Measurements from ENCODE around the gene ABCA7.

The ABCA7 gene

DNA sequence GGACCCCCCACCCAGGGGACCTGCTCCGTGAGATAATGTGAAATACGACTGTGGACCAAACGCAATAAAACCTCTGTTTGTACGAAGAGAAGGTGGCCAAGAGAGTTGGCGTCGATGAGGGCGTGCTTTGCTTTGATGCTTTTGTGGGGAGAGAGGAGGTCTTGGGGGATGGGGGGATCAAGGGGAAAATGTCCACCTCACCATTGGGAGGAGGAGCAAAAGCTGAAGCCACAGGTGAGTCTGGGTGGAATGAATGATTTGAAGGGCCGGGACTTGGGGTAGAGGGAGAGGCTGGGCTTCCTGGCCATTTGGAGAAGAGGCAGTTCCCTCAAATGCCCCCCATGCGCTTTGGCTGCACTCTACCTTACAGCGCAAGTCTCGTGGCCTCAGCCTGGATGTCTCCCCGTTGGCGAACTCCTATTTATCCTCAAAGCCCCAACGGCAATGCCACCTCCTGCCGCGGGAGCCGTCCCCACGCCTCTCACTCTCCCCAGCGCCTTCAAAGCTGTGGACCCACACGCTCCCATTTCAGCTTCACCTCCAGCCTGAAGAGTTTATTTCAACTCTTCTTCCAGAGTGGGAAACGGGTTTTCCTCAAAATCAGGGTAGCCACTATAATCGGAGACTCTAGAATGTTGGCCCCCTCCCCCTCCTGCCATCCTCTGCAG lies 795 bp upstream of the ABCA7 start:
- DNase-seq (ENCODE audit: low read depth in 2 of 2): no peak

DNA sequence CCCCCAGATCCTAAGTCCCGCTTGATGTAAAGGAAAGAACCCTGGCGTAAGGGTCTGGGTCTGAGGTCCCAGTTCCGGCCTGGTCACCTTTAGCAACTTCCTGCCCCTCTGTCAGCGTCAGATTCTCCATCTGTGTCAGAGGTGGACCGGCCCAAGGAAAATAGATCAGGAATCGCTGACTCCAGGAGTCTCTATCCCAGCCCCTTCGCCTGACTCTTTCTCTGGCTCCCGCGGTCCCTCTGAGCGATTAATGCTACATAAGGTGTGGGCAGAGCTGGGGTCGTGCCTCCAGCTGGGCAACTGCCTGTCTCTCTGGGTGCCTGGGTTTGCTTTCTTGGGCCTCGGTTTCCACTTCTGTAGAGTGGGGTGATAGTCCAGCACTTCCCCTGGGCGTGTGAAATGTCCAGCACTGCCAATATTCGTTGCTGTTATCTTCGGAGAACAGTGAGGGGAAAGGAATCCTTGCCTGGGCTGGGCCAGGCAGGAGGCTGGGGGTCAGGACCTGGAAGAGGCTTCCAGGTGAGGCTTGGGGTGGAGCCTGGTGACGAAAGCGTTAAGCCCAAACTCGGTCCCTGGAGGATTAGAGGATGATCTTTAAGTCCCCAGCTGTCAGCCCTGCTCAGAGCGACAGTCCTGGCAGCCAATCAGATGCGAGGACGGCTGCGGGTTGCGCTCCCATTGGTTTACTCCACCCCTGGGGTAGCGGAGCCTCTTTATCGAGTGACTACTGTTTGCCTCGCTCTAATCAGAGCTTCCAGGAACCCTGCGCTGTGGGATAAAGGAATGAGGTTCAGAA lies 767 bp downstream of the ABCA7 start:
- DNase-seq (ENCODE audit: low read depth in 2 of 2): peak; percentile 87 to 89

DNA sequence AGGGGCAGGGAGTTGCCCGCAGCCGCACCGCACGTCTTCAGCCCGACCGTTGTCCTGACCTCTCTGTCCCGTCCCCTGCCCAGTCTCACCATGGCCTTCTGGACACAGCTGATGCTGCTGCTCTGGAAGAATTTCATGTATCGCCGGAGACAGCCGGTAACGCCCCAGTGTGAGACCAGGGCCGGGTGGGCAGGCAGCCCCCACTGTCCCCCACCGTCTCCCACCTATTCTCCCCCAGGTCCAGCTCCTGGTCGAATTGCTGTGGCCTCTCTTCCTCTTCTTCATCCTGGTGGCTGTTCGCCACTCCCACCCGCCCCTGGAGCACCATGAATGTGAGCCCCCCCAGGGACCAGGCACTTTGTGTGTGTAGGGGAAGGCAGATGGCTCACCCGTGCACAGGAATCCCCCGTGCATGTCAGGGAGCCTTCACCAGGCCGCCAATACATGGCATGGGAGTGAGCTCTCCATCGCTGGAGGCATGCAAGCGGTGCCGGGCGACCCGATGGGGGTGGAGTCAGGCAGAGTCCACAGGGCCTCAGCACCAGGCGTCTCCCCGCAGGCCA lies 1.4 kb downstream of the ABCA7 start:
- no peak for DNase-seq (ENCODE audit: low read depth in 2 of 2)

DNA sequence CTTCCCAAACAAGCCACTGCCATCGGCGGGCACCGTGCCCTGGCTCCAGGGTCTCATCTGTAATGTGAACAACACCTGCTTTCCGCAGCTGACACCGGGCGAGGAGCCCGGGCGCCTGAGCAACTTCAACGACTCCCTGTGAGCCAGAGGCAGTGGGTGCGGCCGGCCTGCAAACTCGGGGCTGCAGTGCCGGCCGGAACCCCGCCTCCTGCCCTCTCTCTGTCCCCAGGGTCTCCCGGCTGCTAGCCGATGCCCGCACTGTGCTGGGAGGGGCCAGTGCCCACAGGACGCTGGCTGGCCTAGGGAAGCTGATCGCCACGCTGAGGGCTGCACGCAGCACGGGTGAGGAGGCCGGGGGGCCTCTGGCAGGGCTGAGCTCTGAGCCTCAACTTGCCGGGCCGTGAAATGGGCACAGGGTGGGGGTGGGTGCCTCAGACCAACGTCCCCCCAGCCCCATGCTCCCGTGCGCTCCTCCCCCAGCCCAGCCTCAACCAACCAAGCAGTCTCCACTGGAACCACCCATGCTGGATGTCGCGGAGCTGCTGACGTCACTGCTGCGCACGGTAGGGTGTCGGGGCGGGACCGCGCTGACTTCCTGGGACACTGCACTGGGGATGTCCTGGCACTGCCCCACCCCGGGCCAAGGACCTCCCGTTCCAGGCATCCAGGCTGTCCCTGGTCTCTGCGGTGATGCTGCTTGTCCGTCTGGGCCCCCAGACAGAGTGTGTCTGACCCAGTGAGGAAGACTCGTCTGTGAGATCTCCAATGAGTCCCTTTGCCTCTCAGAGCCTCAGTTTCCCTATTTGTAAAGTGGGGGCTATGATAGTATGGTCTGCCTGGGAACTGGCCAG lies 2.2 kb downstream of the ABCA7 start:
- no peak for DNase-seq (ENCODE audit: low read depth in 2 of 2)

DNA sequence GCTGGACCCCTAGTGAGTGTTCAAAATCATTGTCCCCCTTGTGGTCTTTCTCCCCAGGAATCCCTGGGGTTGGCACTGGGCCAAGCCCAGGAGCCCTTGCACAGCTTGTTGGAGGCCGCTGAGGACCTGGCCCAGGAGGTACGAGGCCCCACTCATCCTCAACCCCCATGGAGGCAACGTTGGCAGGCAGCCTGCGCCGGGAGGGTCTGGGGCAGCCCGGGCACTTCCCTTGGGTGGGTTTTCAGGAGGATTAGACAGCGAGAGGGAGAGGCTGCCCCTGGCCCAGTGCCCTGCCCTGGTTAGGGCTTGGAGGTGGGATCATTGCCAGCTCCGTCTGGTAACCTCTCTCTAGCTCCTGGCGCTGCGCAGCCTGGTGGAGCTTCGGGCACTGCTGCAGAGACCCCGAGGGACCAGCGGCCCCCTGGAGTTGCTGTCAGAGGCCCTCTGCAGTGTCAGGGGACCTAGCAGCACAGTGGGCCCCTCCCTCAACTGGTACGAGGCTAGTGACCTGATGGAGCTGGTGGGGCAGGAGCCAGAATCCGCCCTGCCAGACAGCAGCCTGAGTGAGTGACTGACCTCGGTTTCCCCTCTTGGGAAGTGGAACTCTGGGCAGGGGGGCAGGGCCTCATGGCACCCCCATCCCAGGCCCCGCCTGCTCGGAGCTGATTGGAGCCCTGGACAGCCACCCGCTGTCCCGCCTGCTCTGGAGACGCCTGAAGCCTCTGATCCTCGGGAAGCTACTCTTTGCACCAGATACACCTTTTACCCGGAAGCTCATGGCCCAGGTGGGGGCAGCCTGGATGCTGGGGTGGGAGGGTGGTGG lies 3.0 kb downstream of the ABCA7 start:
- no peak for DNase-seq (ENCODE audit: low read depth in 2 of 2)

DNA sequence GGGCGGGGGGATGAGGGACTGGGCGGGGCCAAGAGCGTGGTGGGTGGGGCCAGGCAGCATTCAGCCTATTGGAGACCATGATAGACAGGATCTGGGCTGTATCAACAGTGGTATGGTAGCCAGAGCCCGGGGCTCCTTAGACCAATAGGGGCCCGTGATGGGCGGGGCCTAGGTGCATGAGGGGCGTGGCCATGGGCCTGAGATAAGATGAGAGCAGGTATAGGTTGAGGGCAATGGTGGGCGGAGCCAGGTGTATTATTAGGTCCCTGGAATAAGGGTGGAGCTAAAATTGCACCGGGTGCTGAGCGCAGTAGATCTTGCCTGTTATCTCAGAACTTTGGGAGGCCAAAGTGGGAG lies 5.3 kb downstream of the ABCA7 start:
- DNase-seq (ENCODE audit: low read depth in 2 of 2): peak; percentile 70 to 79

DNA sequence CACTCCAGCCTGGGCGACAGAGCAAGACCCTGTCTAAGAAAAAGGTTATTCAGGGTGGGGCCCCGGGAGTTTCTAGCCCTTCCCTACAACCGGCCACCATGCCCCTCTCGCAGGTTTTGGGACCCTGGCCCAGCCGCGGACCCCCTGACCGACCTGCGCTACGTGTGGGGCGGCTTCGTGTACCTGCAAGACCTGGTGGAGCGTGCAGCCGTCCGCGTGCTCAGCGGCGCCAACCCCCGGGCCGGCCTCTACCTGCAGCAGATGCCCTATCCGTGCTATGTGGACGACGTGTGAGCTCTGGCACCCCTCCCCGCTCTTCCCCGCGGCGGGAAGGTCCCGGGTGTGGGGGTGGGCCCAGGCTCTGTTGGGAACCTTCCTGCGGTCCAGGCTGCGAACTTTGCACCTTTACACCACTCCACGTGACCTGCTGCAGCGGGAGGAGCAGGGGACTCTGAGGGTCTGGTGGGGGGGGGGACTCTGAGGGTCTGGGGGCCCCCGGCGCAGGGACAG lies 6.3 kb downstream of the ABCA7 start:
- no peak for DNase-seq (ENCODE audit: low read depth in 2 of 2)

DNA sequence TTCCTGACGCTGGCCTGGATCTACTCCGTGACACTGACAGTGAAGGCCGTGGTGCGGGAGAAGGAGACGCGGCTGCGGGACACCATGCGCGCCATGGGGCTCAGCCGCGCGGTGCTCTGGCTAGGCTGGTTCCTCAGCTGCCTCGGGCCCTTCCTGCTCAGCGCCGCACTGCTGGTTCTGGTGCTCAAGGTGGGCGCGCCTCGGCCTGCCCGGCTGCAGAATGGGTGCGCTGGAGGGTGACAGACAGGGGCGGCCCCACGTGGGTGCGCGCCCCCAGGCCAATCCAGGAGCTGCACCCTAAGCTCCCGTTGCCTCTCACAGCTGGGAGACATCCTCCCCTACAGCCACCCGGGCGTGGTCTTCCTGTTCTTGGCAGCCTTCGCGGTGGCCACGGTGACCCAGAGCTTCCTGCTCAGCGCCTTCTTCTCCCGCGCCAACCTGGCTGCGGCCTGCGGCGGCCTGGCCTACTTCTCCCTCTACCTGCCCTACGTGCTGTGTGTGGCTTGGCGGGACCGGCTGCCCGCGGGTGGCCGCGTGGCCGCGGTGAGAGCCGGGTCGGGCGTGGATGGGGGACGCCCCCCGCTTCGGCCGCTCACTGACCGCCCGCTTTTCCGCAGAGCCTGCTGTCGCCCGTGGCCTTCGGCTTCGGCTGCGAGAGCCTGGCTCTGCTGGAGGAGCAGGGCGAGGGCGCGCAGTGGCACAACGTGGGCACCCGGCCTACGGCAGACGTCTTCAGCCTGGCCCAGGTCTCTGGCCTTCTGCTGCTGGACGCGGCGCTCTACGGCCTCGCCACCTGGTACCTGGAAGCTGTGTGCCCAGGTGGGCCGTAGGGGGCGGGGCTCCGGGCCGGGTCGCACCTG lies 7.2 kb downstream of the ABCA7 start:
- no peak for DNase-seq (ENCODE audit: low read depth in 2 of 2)

DNA sequence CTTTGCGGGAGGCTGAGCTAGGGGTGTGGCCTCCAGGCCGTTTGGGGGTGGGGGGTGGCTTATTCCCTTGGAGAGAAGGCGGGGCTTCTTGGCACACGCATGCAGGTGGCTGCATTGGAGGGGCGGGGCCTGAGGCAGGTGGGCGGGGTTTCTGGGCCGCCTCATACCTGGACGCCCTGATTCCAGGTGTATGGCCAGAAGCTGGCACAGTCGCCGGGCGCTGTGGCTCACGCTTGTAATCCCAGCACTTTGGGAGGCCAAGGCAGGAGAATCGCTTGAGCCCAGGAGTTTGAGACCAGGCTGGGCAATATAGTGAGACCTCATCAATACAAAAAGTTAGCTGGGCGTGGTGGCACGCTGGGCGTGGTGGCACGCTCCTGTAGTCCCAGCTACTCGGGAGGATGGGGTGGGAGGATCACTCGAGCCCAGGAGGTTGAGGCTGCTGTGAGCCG lies 7.8 kb downstream of the ABCA7 start:
- DNase-seq (ENCODE audit: low read depth in 2 of 2): no peak

DNA sequence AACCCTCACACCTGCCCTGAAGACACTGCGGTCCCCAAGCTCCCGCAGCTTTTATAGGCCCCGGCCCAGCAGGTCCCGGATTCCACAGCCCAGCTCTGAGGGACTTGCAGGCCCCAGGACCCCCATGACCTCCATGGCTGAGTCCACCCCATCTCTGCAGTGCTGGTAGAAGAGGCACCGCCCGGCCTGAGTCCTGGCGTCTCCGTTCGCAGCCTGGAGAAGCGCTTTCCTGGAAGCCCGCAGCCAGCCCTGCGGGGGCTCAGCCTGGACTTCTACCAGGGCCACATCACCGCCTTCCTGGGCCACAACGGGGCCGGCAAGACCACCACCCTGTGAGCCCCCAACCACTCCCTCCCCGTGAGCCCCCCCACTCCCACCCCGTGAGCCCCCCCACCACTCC lies 9.2 kb downstream of the ABCA7 start:
- DNase-seq (ENCODE audit: low read depth in 2 of 2): no peak

DNA sequence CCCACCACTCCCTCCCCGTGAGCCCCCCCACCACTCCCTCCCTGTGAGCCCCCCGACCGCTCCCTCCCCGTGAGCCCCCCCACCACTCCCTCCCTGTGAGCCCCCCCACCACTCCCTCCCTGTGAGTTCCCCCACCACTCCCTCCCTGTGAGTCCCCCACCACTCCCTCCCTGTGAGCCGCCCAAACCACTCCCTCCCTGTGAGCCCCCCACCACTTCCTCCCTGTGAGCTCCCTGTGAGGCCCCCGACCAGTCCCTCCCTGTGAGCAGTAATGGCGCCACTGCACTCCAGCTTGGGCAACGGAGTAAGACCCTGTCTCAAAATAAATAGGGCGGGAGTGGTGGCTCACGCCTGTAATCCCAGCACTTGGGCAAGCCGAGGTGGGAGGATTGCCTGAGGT lies 9.9 kb downstream of the ABCA7 start:
- no peak for DNase-seq (ENCODE audit: low read depth in 2 of 2)

DNA sequence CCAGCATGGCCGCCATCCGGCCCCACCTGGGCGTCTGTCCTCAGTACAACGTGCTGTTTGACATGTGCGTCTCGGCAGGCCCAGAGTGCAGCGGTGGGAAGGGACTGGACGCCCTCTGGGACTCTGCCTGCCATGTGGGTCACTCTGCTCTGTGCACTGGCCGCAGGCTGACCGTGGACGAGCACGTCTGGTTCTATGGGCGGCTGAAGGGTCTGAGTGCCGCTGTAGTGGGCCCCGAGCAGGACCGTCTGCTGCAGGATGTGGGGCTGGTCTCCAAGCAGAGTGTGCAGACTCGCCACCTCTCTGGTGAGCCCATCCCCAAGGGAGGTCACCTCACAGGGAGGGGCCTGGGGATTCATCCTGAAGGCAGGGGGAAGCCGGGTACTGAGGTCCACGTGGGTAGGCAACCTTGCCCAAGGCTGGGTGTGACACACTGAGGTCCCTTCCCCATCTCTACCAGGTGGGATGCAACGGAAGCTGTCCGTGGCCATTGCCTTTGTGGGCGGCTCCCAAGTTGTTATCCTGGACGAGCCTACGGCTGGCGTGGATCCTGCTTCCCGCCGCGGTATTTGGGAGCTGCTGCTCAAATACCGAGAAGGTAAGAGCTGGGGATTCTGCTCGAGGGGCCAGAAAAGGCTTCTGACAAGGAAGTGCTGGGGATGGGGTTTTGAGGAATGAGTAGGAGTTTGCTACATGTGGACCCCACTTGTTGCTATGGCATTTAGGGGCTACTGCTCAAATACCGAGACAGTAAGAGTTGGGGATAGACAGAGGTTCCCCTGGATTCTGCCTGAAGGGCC lies 11.3 kb downstream of the ABCA7 start:
- DNase-seq (ENCODE audit: low read depth in 2 of 2): no peak

DNA sequence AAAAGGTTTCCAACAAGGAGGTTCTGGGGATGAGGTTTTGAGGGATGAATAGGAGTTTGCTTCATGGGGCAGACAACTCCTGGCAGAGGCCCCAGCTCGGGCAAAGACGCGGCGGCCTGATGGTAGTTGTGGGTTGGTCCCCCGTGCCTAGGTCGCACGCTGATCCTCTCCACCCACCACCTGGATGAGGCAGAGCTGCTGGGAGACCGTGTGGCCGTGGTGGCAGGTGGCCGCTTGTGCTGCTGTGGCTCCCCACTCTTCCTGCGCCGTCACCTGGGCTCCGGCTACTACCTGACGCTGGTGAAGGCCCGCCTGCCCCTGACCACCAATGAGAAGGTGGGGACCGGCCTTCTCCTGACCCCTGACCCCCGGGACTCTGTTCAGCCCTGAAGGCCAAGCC lies 11.9 kb downstream of the ABCA7 start:
- no peak for DNase-seq (ENCODE audit: low read depth in 2 of 2)

DNA sequence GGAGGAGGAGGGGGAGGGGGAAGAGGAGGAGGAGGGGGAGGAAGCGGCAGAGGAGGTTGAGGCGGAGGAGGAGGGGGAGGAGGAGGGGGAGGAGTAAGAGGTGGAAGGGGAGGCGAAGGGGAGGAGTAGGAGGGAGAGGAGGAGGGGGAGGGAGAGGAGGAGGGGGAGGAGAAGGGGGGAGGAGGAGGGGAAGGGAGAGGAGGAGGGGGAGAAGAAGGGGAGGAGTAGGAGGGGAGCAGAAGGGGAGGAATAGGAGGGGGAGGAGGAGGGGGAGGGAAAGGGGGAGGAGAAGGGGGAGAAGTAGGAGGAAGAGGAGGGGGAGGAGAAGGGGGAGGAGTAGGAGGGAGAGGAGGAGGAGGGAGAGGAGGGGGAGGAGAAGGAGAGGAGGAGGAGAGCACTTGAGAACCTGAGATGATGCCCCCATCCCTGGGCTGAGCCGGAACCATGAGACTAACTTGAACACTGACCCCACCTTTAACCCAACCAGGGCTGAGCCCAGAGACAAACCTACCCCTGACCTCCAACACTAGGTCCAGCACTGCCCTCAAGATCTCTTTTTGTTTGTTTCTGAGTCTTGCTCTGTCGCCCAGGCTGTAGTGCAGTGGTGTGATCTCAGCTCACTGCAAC lies 12.6 kb downstream of the ABCA7 start:
- DNase-seq (ENCODE audit: low read depth in 2 of 2): no peak

DNA sequence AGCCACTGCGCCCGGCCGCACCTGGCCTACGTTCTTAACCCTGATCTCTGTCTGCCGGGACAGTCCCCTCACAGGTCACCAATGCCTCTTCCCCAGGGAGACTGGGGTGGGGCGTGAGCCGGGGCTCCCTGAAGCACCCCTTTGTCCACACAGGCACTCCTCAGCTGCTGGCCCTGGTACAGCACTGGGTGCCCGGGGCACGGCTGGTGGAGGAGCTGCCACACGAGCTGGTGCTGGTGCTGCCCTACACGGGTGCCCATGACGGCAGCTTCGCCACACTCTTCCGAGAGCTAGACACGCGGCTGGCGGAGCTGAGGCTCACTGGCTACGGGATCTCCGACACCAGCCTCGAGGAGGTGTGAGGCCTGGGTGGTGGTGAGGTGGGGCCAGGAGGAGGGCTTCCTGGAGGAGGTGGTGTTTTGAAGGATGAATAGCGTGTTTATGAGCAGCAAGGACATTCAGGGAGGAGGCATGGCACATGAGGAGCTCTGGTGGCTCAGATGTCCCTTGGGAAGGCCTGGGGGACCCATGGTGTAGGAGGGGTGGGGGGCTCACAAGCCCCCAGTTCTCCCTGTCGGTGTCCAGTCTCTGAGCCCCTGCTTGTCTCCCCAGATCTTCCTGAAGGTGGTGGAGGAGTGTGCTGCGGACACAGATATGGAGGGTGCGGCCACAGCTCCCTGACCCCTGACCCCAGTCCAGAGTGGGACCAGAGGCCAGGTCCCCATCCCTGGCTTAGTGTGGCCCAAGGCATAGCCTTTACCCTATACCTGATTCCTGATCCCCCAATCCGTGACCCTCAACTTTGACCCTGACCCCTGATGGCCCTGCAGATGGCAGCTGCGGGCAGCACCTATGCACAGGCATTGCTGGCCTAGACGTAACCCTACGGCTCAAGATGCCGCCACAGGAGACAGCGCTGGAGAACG lies 13.5 kb downstream of the ABCA7 start:
- no peak for DNase-seq (ENCODE audit: low read depth in 2 of 2)

DNA sequence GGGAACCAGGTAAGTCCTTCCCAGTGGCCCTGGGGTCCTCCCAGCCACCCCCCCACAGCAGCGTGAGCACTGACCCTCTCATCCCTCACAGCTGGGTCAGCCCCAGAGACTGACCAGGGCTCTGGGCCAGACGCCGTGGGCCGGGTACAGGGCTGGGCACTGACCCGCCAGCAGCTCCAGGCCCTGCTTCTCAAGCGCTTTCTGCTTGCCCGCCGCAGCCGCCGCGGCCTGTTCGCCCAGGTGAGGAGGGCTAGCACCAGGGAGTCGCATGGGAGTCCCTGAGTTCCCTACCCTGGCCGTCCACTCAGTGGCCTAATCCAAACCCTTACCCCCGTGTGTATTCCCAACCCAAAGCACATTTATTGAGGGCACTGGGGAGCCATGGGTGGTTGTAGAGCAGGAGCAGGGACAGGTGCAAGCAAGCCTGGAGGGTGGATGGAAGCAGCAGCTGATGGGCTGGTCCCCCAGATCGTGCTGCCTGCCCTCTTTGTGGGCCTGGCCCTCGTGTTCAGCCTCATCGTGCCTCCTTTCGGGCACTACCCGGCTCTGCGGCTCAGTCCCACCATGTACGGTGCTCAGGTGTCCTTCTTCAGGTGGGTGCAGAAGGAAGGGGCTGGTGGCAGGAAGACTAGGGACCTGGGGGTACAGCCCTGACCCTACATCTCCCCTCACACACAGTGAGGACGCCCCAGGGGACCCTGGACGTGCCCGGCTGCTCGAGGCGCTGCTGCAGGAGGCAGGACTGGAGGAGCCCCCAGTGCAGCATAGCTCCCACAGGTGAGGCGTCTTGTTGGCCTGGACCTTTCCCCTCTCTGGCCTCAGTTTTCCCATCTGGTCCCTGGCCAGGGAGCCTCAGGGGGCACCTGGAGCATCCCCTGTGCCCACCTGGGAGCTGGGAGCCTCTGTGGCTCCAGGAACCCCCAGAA lies 14.5 kb downstream of the ABCA7 start:
- DNase-seq (ENCODE audit: low read depth in 2 of 2): no peak

DNA sequence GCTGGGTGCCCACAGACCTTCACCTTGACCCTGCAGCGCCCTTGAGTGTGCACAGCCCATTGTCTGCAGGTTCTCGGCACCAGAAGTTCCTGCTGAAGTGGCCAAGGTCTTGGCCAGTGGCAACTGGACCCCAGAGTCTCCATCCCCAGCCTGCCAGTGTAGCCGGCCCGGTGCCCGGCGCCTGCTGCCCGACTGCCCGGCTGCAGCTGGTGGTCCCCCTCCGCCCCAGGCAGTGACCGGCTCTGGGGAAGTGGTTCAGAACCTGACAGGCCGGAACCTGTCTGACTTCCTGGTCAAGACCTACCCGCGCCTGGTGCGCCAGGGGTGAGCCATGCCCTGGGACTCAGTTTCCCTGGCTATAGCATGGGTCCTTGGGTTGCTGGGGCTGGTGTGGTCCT lies 15.1 kb downstream of the ABCA7 start:
- no peak for DNase-seq (ENCODE audit: low read depth in 2 of 2)

Data from stimulated activated CD8-positive, alpha-beta memory T cell treated with anti-CD3 and anti-CD28 coated beads, Interleukin-15, amount 100 ng/mL, for 48 hours (primary cell).